Esophagus muscularis mucosa (tissue), 4 donors: Measurements from ENCODE around the gene RAD51B. TPM values are rescaled to one million over a fixed set of nuclear protein-coding genes. Genes with fewer than 3 reads are reported as not detected.
"Not testable (repeated sequence)": the region's sequence is repeated elsewhere in the genome, so short reads cannot be mapped to it uniquely, and the experiment has no call there.

ENCODE experiments used
- DNase-seq: peaks from one replicate; pipeline ENCODE4 v3.0.0-alpha.2; 2017; ENCODE audit errors: extremely low spot score
- H3K27ac ChIP-seq, 4 donors: fragments of 200-600 bp; sonication (generic); replicated peaks in 1 of 4; 1 replicate in 3 of 4; 2 replicates in 1 of 4; pipeline ENCODE4 v1.5.1; 2016 to 2019; ENCODE audit warnings: mild to moderate bottlenecking in 1 of 4
- H3K27me3 ChIP-seq, 4 donors: fragments of 200-600 bp; sonication (generic); one replicate each; pipeline versions ENCODE4 v1.5.1 to v1.6.0; 2016 to 2019
- H3K36me3 ChIP-seq, 4 donors: fragments of 200-600 bp; sonication (generic); one replicate each; pipeline ENCODE4 v1.5.1; 2016 to 2019
- H3K4me1 ChIP-seq, 4 donors: fragments of 200-600 bp; sonication (generic); one replicate each; pipeline ENCODE4 v1.5.1; 2016 to 2019
- H3K4me3 ChIP-seq, 4 donors: fragments of 200-600 bp; sonication (generic); 1 replicate in 2 of 4; 2 replicates in 2 of 4; pipeline ENCODE4 v1.5.1; 2016 to 2019; ENCODE audit warnings: mild to moderate bottlenecking in 4 of 4, moderate library complexity in 1 of 4
- H3K9me3 ChIP-seq, 4 donors: fragments of 200-600 bp; sonication (generic); 1 replicate in 3 of 4; 2 replicates in 1 of 4; pipeline ENCODE4 v1.5.1; 2016 to 2019
- EP300 ChIP-seq: sonication (generic); formaldehyde crosslinking; IDR thresholded peaks from one replicate; pipeline ENCODE4 v1.6.1; 2017; ENCODE audit warnings: antibody characterized with exemption
- POLR2A ChIP-seq: fragments of 450-650 bp; IDR thresholded peaks from one replicate; pipeline ENCODE4 v1.6.1; 2017; ENCODE audit warnings: antibody characterized with exemption, moderate library complexity, mild to moderate bottlenecking, low read depth
- POLR2AphosphoS5 ChIP-seq, 2 donors: sonication (generic); formaldehyde crosslinking; IDR thresholded peaks; one replicate each; pipeline ENCODE4 v1.6.1; 2017; ENCODE audit warnings: antibody characterized with exemption in 2 of 2
- WGBS: methylation state at CpG from one replicate; pipeline ENCODE4 v1.1.5; 2018; 5-methylcytosine and 5-hydroxymethylcytosine counted together
- intact Hi-C: fragments of 100-400 bp; cut with DNase I; formaldehyde crosslinking; loops from one replicate; pipeline ENCODE4 v1.15.1; 2023
- total RNA-seq, 4 donors: library from RNA; depleted of rRNA; stranded (reverse); fragments of >200 nt; gene quantifications; one replicate each; pipeline versions ENCODE4 v1.1.0 to v1.2.1, GENCODE V29; 2016
- TF ChIP-seq, protein P1 (sequence below), 3 experiments: fragments of 200-600 bp in 2 of 3; fragments of 450-650 bp in 1 of 3; sonication (generic) in 2 of 3; IDR thresholded peaks; one replicate each; pipeline ENCODE4 v1.5.1; 2017 to 2019; ENCODE audit warnings: antibody characterized with exemption in 3 of 3, mild to moderate bottlenecking in 2 of 3, moderate library complexity in 1 of 3

The RAD51B gene
- total RNA-seq, 4 donors from 2014 or later: 2.8 to 11.1 (median 5.1) TPM

DNA sequence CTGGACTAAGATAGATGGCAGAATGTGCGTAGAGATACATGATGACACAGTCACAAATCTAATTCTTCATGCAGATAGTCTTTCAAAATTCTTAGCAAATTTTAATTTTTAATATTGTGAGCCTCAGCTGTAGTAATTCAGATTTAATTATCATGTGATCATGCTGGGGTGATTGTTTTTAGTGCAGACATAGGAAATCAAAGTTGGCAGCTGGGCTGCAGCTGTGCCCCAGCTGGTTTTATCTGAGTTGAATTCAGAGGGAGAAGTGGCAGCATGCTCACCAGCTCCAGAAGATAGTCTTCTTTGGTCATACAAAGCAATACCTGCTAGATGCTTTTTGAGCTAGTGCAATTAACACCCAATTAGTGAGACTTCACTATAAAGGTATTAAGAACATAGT is 292.9 kb downstream of the RAD51B start:
- peaks cover 0 to 35% (median 20%) of the 10 kb centered on the region in 4 donors for H3K4me1 ChIP-seq
- H3K9me3 ChIP-seq: no peaks in the 10 kb centered on the region
- H3K4me3 ChIP-seq: no peak overlapping the region
- intact Hi-C loops: no loop called here
- no peaks in the 10 kb centered on the region for H3K36me3 ChIP-seq
- no peak overlapping the region for H3K27ac ChIP-seq
- no peak for DNase-seq
- no peaks in the 10 kb centered on the region for H3K27me3 ChIP-seq
- WGBS: 91% methylated on average over 1 of the region's 1 CpG
- TF ChIP-seq EP300: no peak
- TF ChIP-seq POLR2A: no peak
- no peak for TF ChIP-seq POLR2AphosphoS5 (IDR thresholded peaks at IDR 0.05)
- TF ChIP-seq, protein P1, sequence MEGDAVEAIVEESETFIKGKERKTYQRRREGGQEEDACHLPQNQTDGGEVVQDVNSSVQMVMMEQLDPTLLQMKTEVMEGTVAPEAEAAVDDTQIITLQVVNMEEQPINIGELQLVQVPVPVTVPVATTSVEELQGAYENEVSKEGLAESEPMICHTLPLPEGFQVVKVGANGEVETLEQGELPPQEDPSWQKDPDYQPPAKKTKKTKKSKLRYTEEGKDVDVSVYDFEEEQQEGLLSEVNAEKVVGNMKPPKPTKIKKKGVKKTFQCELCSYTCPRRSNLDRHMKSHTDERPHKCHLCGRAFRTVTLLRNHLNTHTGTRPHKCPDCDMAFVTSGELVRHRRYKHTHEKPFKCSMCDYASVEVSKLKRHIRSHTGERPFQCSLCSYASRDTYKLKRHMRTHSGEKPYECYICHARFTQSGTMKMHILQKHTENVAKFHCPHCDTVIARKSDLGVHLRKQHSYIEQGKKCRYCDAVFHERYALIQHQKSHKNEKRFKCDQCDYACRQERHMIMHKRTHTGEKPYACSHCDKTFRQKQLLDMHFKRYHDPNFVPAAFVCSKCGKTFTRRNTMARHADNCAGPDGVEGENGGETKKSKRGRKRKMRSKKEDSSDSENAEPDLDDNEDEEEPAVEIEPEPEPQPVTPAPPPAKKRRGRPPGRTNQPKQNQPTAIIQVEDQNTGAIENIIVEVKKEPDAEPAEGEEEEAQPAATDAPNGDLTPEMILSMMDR (IDR thresholded peaks at IDR 0.05): no peak

DNA sequence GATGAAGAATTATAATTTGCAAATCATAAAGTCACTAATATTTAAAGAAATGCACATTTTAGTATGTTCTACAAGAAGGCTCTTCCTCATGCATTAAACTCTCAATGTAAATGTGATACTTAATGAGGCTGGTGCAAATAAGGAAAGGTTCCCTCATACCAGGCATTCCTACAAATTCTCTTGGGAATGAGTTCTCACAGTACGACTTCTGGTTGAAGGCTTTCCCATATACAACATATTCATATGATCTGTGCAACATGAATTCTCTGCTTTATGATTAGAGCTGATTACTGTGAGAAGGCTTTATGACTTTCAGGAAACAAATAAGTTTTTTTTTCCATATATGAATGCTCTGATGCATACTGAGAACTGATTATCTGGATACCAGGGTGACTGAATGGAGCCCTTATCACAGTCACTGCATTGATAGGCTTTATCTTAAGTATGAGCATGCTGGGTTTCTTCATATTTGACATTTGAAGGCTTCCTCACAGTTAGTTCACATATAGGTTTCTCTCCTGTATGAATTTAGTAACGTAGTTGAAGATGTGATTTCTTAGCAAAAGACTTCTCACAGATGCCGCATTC is 293.9 kb downstream of the RAD51B start:
- Histone ChIP-seq H3K36me3 (no peaks in the 10 kb centered on the region), H3K4me3 (no peak overlapping the region), H3K27ac (no peak overlapping the region), H3K4me1 (peaks cover 0 to 45% (median 23%) of the 10 kb centered on the region in 4 donors), H3K9me3 (no peaks in the 10 kb centered on the region), H3K27me3 (no peaks in the 10 kb centered on the region)
- intact Hi-C loops: no loop called here
- WGBS: 80% methylated on average over 3 of the region's 3 CpGs
- TF ChIP-seq POLR2AphosphoS5 (IDR thresholded peaks at IDR 0.05): no peak
- no peak for TF ChIP-seq POLR2A
- no peak for TF ChIP-seq EP300
- TF ChIP-seq, protein P1 (IDR thresholded peaks at IDR 0.05): no peak
- DNase-seq: no peak

DNA sequence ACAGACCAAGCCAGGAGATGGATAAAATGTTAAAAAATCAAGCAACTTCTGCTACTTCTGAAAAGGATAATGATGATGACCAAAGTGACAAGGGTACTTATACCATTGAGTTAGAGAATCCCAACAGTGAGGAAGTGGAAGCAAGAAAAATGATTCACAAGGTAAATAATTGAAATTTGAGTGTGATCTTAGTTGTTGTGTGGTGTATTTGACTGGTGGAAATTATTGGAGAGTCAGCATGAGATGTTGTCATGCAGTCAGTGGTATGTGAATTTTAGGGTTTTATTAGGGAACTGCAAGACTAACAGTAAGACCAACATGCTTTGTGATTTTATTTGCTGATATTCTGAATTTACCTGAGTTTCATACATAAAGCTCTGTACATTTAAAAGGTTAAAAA is 296.4 kb downstream of the RAD51B start:
- H3K9me3 ChIP-seq, DNase-seq, H3K27me3 ChIP-seq, intact Hi-C loops, H3K36me3 ChIP-seq, H3K4me3 ChIP-seq, H3K27ac ChIP-seq: not testable (repeated sequence)
- peaks cover 0 to 32% (median 14%) of the 10 kb centered on the region in 4 donors for H3K4me1 ChIP-seq

DNA sequence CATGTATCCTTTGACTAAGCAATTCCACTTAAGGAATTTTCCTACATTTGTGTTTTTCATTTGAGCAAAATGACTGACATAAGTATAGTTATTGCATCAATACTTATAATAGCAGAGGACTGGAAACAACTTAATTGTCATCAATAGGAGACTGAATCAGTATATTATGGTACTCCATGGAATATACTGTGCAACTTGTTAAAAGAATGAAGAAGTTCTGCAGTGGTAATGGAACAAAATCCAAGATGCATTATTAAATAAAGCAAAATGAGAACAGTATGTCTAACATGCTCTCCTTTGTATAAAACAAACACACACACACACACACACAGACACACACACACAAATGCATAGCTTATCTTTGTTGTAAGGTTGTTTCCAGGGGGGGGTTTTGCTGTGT is 303.1 kb downstream of the RAD51B start:
- DNase-seq: no peak
- H3K36me3 ChIP-seq: no peaks in the 10 kb centered on the region
- TF ChIP-seq POLR2A (no peak), EP300 (no peak), POLR2AphosphoS5 (IDR thresholded peaks at IDR 0.05) (no peak)
- TF ChIP-seq, protein P1 (IDR thresholded peaks at IDR 0.05): no peak
- H3K9me3 ChIP-seq: peaks cover 0 to 6% (median 0%) of the 10 kb centered on the region in 4 donors
- intact Hi-C loops: no loop called here
- no peak overlapping the region for H3K27ac ChIP-seq
- H3K4me3 ChIP-seq: no peak overlapping the region
- no peaks in the 10 kb centered on the region for H3K27me3 ChIP-seq
- peaks cover 7 to 41% (median 28%) of the 10 kb centered on the region in 4 donors for H3K4me1 ChIP-seq

DNA sequence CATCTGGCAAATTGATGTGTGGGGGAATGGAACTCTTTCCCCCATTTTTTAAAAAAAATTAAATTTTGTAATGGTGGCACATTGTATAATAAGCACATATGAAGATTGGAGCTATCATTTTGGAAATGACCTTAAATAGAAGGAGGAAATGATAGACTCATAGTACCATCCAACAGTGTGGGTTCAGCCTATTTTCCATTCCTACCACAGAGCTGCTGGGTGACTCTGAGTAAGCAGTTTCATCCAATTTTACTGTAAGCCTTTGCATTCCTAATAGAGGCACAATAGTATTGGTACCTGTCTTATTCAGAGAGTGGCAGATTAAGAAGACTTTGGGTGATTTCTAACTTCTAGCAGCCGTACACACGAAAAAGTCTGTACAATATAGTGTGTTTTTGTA is 304.5 kb downstream of the RAD51B start:
- no peak for DNase-seq

More for the DNA sequence above, 304.5 kb downstream of the RAD51B start:
- WGBS: 93% methylated on average over 2 of the region's 2 CpGs
- no peak overlapping the region for H3K4me3 ChIP-seq
- peak overlapping the region in 2 of 4 donors; percentile 67 to 74 for H3K27ac ChIP-seq
- H3K36me3 ChIP-seq: no peaks in the 10 kb centered on the region
- intact Hi-C loops: no loop called here
- H3K27me3 ChIP-seq: no peaks in the 10 kb centered on the region
- H3K4me1 ChIP-seq: peaks cover 7 to 37% (median 25%) of the 10 kb centered on the region in 4 donors
- TF ChIP-seq, protein P1 (IDR thresholded peaks at IDR 0.05): no peak
- TF ChIP-seq POLR2AphosphoS5 (IDR thresholded peaks at IDR 0.05) (no peak), POLR2A (no peak)
- peaks cover 0 to 6% (median 0%) of the 10 kb centered on the region in 4 donors for H3K9me3 ChIP-seq
